Measurements from ENCODE around the gene ESF1.
"Not testable (repeated sequence)": the region's sequence is repeated elsewhere in the genome, so short reads cannot be mapped to it uniquely, and the experiment has no call there.

Gene ESF1

GRCh38 chr20:13772529-13772928 is 12.2 kb downstream of the ESF1 start:
- TF ChIP-seq POLR2AphosphoS5 (IDR thresholded peaks at IDR 0.05; ENCODE audit: low read depth, low read length) (no peak), POLR2A (IDR thresholded peaks at IDR 0.05; ENCODE audit: low read depth, low read length) (no peak), TAF1 (IDR thresholded peaks at IDR 0.05; ENCODE audit: low read depth, low read length) (no peak), SPI1 (IDR thresholded peaks at IDR 0.05; ENCODE audit: low read depth, low read length) (no peak), POU2F2 (IDR thresholded peaks at IDR 0.05; ENCODE audit: low read depth, low read length) (no peak), PAX5 (IDR thresholded peaks at IDR 0.05; ENCODE audit: insufficient read depth, low read length, severe bottlenecking) (no peak)
- no peak for FAIRE-seq
- DNase-seq (ENCODE audit: insufficient read length, low spot score), result no peak

GRCh38 chr20:13771853-13772453 is 12.8 kb downstream of the ESF1 start:
- no peak for TF ChIP-seq POLR2AphosphoS5 (IDR thresholded peaks at IDR 0.05; ENCODE audit: low read depth, low read length)
- TF ChIP-seq POU2F2 (IDR thresholded peaks at IDR 0.05; ENCODE audit: low read depth, low read length), result no peak
- TF ChIP-seq TAF1 (IDR thresholded peaks at IDR 0.05; ENCODE audit: low read depth, low read length), result no peak
- TF ChIP-seq SPI1 (IDR thresholded peaks at IDR 0.05; ENCODE audit: low read depth, low read length), result no peak
- TF ChIP-seq POLR2A (IDR thresholded peaks at IDR 0.05; ENCODE audit: low read depth, low read length), result no peak
- no peak for TF ChIP-seq PAX5 (IDR thresholded peaks at IDR 0.05; ENCODE audit: insufficient read depth, low read length, severe bottlenecking)
- FAIRE-seq (no peak), DNase-seq (ENCODE audit: insufficient read length, low spot score) (no peak)

GRCh38 chr20:13770141-13770540 is 14.6 kb downstream of the ESF1 start:
- FAIRE-seq (no peak), DNase-seq (ENCODE audit: insufficient read length, low spot score) (no peak)
- TF ChIP-seq POLR2AphosphoS5 (IDR thresholded peaks at IDR 0.05; ENCODE audit: low read depth, low read length) (no peak), TAF1 (IDR thresholded peaks at IDR 0.05; ENCODE audit: low read depth, low read length) (no peak), POU2F2 (IDR thresholded peaks at IDR 0.05; ENCODE audit: low read depth, low read length) (no peak), POLR2A (IDR thresholded peaks at IDR 0.05; ENCODE audit: low read depth, low read length) (no peak), PAX5 (IDR thresholded peaks at IDR 0.05; ENCODE audit: insufficient read depth, low read length, severe bottlenecking) (no peak), SPI1 (IDR thresholded peaks at IDR 0.05; ENCODE audit: low read depth, low read length) (no peak)

- no peak for TF ChIP-seq POLR2AphosphoS5 (IDR thresholded peaks at IDR 0.05; ENCODE audit: low read depth, low read length)
- TF ChIP-seq PAX5 (IDR thresholded peaks at IDR 0.05; ENCODE audit: insufficient read depth, low read length, severe bottlenecking), result no peak
- TF ChIP-seq POLR2A (IDR thresholded peaks at IDR 0.05; ENCODE audit: low read depth, low read length), result no peak
- TF ChIP-seq TAF1 (IDR thresholded peaks at IDR 0.05; ENCODE audit: low read depth, low read length), result no peak
- TF ChIP-seq POU2F2 (IDR thresholded peaks at IDR 0.05; ENCODE audit: low read depth, low read length), result no peak
- TF ChIP-seq SPI1 (IDR thresholded peaks at IDR 0.05; ENCODE audit: low read depth, low read length), result no peak
These were observed 18.8 kb downstream of the ESF1 start for GRCh38 chr20:13765868-13766416.

GRCh38 chr20:13765299-13765698 is 19.4 kb downstream of the ESF1 start:
- TF ChIP-seq POU2F2 (IDR thresholded peaks at IDR 0.05; ENCODE audit: low read depth, low read length) (no peak), PAX5 (IDR thresholded peaks at IDR 0.05; ENCODE audit: insufficient read depth, low read length, severe bottlenecking) (no peak), POLR2A (IDR thresholded peaks at IDR 0.05; ENCODE audit: low read depth, low read length) (no peak)
- FAIRE-seq, result no peak
- DNase-seq (ENCODE audit: insufficient read length, low spot score), result no peak

More at GRCh38 chr20:13765868-13766416, 18.8 kb downstream of the ESF1 start:
- DNase-seq (ENCODE audit: insufficient read length, low spot score) (no peak), FAIRE-seq (no peak)

- not testable (repeated sequence) for FAIRE-seq; DNase-seq (ENCODE audit: insufficient read length, low spot score)
These were observed 24.2 kb downstream of the ESF1 start for GRCh38 chr20:13760451-13760946.

- TF ChIP-seq POLR2A (IDR thresholded peaks at IDR 0.05; ENCODE audit: low read depth, low read length), result no peak
- TF ChIP-seq TAF1 (IDR thresholded peaks at IDR 0.05; ENCODE audit: low read depth, low read length), result no peak
- no peak for TF ChIP-seq PAX5 (IDR thresholded peaks at IDR 0.05; ENCODE audit: insufficient read depth, low read length, severe bottlenecking)
- no peak for TF ChIP-seq POU2F2 (IDR thresholded peaks at IDR 0.05; ENCODE audit: low read depth, low read length)
- no peak for TF ChIP-seq SPI1 (IDR thresholded peaks at IDR 0.05; ENCODE audit: low read depth, low read length)
- TF ChIP-seq POLR2AphosphoS5 (IDR thresholded peaks at IDR 0.05; ENCODE audit: low read depth, low read length), result no peak
- DNase-seq (ENCODE audit: insufficient read length, low spot score) (no peak), FAIRE-seq (no peak)
These were observed 25.8 kb downstream of the ESF1 start for GRCh38 chr20:13758884-13759283.

- FAIRE-seq (peak; percentile 63), DNase-seq (ENCODE audit: insufficient read length, low spot score) (no peak)
- TF ChIP-seq POLR2A (IDR thresholded peaks at IDR 0.05; ENCODE audit: low read depth, low read length) (no peak), PAX5 (IDR thresholded peaks at IDR 0.05; ENCODE audit: insufficient read depth, low read length, severe bottlenecking) (no peak), POU2F2 (IDR thresholded peaks at IDR 0.05; ENCODE audit: low read depth, low read length) (no peak), POLR2AphosphoS5 (IDR thresholded peaks at IDR 0.05; ENCODE audit: low read depth, low read length) (no peak), SPI1 (IDR thresholded peaks at IDR 0.05; ENCODE audit: low read depth, low read length) (no peak), TAF1 (IDR thresholded peaks at IDR 0.05; ENCODE audit: low read depth, low read length) (no peak)
These were observed 28.2 kb downstream of the ESF1 start for GRCh38 chr20:13756551-13756950.

- FAIRE-seq (peak; percentile 31), DNase-seq (ENCODE audit: insufficient read length, low spot score) (no peak)
- no peak for TF ChIP-seq SPI1 (IDR thresholded peaks at IDR 0.05; ENCODE audit: low read depth, low read length)
- no peak for TF ChIP-seq POLR2A (IDR thresholded peaks at IDR 0.05; ENCODE audit: low read depth, low read length)
- TF ChIP-seq POLR2AphosphoS5 (IDR thresholded peaks at IDR 0.05; ENCODE audit: low read depth, low read length), result no peak
- TF ChIP-seq POU2F2 (IDR thresholded peaks at IDR 0.05; ENCODE audit: low read depth, low read length), result no peak
- no peak for TF ChIP-seq TAF1 (IDR thresholded peaks at IDR 0.05; ENCODE audit: low read depth, low read length)
- TF ChIP-seq PAX5 (IDR thresholded peaks at IDR 0.05; ENCODE audit: insufficient read depth, low read length, severe bottlenecking), result no peak
These were observed 28.9 kb downstream of the ESF1 start for GRCh38 chr20:13755809-13756208.
